OCI-LY7 (cell line): Measurements from ENCODE around the gene GNA12. TPM values are rescaled to one million over a fixed set of nuclear protein-coding genes. Genes with fewer than 3 reads are reported as not detected.
"Not testable (repeated sequence)": the region's sequence is repeated elsewhere in the genome, so short reads cannot be mapped to it uniquely, and the experiment has no call there.

Experiments
- BruUV-seq: library from RNA; stranded (reverse); fragments of 400-500 nt; replicated peaks from 2 replicates; lab custom pipeline; 2021; lab: Mats Ljungman, UMichigan
- CTCF ChIA-PET: fragments of 300-600 bp; sonication (Branson Sonifier 250); formaldehyde crosslinking; loops from one replicate; lab custom pipeline; 2022; ENCODE audit warnings: antibody characterized with exemption; ENCODE audit not compliant: unreplicated experiment; lab: Charles Lee
- POLR2A ChIA-PET: fragments of 300-600 bp; sonication (Branson Sonifier 250); formaldehyde crosslinking; loops from one replicate; lab custom pipeline; 2022; ENCODE audit warnings: antibody characterized with exemption; lab: Charles Lee
- DNase-seq: peaks from one replicate; pipeline ENCODE4 v3.0.0-alpha.2; 2015; ENCODE audit warnings: low spot score
- H2AFZ ChIP-seq: fragments of 200-600 bp; sonication (generic), shearing (Covaris generic); 2 replicates; pipeline ENCODE4 v1.6.1; 2014; ENCODE audit warnings: mild to moderate bottlenecking, antibody characterized with exemption, low read length, moderate library complexity
- H3K27ac ChIP-seq: fragments of 200-600 bp; sonication (generic); 2 replicates; pipeline ENCODE4 v1.5.1; 2014; ENCODE audit warnings: mixed run types, low read depth, mild to moderate bottlenecking, moderate library complexity, low read length, inconsistent platforms; ENCODE audit not compliant: poor library complexity, severe bottlenecking
- H3K36me3 ChIP-seq: fragments of 200-600 bp; sonication (generic); 2 replicates; pipeline ENCODE4 v1.6.1; 2014; ENCODE audit warnings: mild to moderate bottlenecking, antibody characterized with exemption, low read length, moderate library complexity, mixed read lengths; ENCODE audit not compliant: insufficient read depth
- H3K4me1 ChIP-seq: fragments of 200-600 bp; sonication (generic); 2 replicates; pipeline ENCODE4 v1.5.1; 2014; ENCODE audit warnings: mild to moderate bottlenecking, low read length; ENCODE audit not compliant: insufficient read depth, poor library complexity, severe bottlenecking
- H3K4me2 ChIP-seq: fragments of 200-600 bp; sonication (generic); 2 replicates; pipeline ENCODE4 v1.6.1; 2014; ENCODE audit warnings: mild to moderate bottlenecking, low read length
- H3K4me3 ChIP-seq: fragments of 200-600 bp; sonication (generic); 2 replicates; pipeline ENCODE4 v1.5.1; 2014; ENCODE audit warnings: mild to moderate bottlenecking, low read depth, low read length; ENCODE audit not compliant: poor library complexity, severe bottlenecking
- H3K79me2 ChIP-seq: fragments of 200-600 bp; sonication (generic); 2 replicates; pipeline ENCODE4 v1.6.1; 2016; ENCODE audit warnings: low read depth, mild to moderate bottlenecking, low read length, moderate library complexity, mixed read lengths; ENCODE audit not compliant: insufficient read depth
- H3K9me2 ChIP-seq: fragments of 200-600 bp; sonication (generic); 2 replicates; pipeline ENCODE4 v1.6.1; 2016; ENCODE audit warnings: mild to moderate bottlenecking, low read length, mixed read lengths; ENCODE audit not compliant: insufficient read depth
- H3K9me3 ChIP-seq: fragments of 200-600 bp; sonication (generic); 2 replicates; pipeline ENCODE4 v1.6.1; 2014; ENCODE audit warnings: mild to moderate bottlenecking, mixed run types, low read length, mixed read lengths
- H4K20me1 ChIP-seq: fragments of 200-600 bp; sonication (generic); 2 replicates; pipeline ENCODE4 v1.6.1; 2014; ENCODE audit warnings: mild to moderate bottlenecking, antibody characterized with exemption, low read length, moderate library complexity, mixed read lengths; ENCODE audit not compliant: insufficient read depth
- CTCF ChIP-seq: fragments of 200-600 bp; sonication (generic); conservative IDR thresholded peaks from 2 replicates; pipeline ENCODE4 v1.5.1; 2014; ENCODE audit warnings: mild to moderate bottlenecking, antibody characterized with exemption, low read length, moderate library complexity, mixed read lengths
- EZH2phosphoT487 ChIP-seq: fragments of 200-600 bp; sonication (generic); IDR thresholded peaks from 2 replicates; pipeline ENCODE4 v1.6.1; 2018; ENCODE audit warnings: low read depth, borderline replicate concordance, mild to moderate bottlenecking, mixed run types, antibody characterized with exemption, low read length, moderate library complexity, mixed read lengths
- intact Hi-C: fragments of 100-400 bp; cut with micrococcal nuclease; formaldehyde crosslinking; loops from one replicate; pipeline ENCODE4 v1.10.0; 2022; ENCODE audit not compliant: unreplicated experiment
- total RNA-seq, 2 experiments: library from RNA; depleted of rRNA in 1 of 2; stranded (reverse); fragments of >200 nt in 1 of 2; shearing (Covaris generic) in 1 of 2; gene quantifications; 2 replicates each; pipeline ENCODE4 v1.2.3, GENCODE V29; 2014 to 2022

The GNA12 gene
- total RNA-seq, 2 experiments from 2014 or later: 10.3 to 35.9 TPM

GRCh38 chr7:2680256-2680655 lies 163.9 kb downstream of the GNA12 start:
- Histone ChIP-seq H4K20me1 (no peaks in the 10 kb centered on the region), H3K4me1 (no peaks in the 10 kb centered on the region), H3K4me3 (no peak overlapping the region), H3K36me3 (no peaks in the 10 kb centered on the region), H3K4me2 (no peak overlapping the region), H3K79me2 (no peaks in the 10 kb centered on the region), H3K9me2 (no peaks in the 10 kb centered on the region), H2AFZ (no peak overlapping the region), H3K9me3 (no peaks in the 10 kb centered on the region), H3K27ac (no peak overlapping the region)
- intact Hi-C loops: loop anchor here (2.0 kb wide), 1 partner anchor 71 kb away; no protein-coding TSS in a partner anchor
- TF ChIP-seq CTCF (no peak), EZH2phosphoT487 (no peak)
- BruUV-seq: no TSS peak
- no peak for DNase-seq
- ChIA-PET POLR2A (interaction anchor here (1.0 kb wide), 1 partner anchor 30 kb away, joined by 4 read pairs; no protein-coding TSS in a partner anchor), CTCF (no interaction called here)

GRCh38 chr7:2679135-2680127 lies 164.7 kb downstream of the GNA12 start:
- DNase-seq, BruUV-seq, H3K79me2 ChIP-seq, H3K9me3 ChIP-seq, H3K4me1 ChIP-seq, H3K4me2 ChIP-seq, H2AFZ ChIP-seq, H3K9me2 ChIP-seq, H3K27ac ChIP-seq, H3K36me3 ChIP-seq, H4K20me1 ChIP-seq, H3K4me3 ChIP-seq, CTCF ChIA-PET: not testable (repeated sequence)
- intact Hi-C loops: loop anchor here (2.0 kb wide), 1 partner anchor 71 kb away; no protein-coding TSS in a partner anchor
- POLR2A ChIA-PET: interaction anchor here (0.6 kb wide), 1 partner anchor 127 kb away, joined by 3 read pairs; no protein-coding TSS in a partner anchor

- H4K20me1 ChIP-seq, H3K36me3 ChIP-seq, H2AFZ ChIP-seq, H3K4me2 ChIP-seq, H3K9me2 ChIP-seq, H3K4me3 ChIP-seq, H3K27ac ChIP-seq, DNase-seq, BruUV-seq, H3K79me2 ChIP-seq, intact Hi-C loops, H3K4me1 ChIP-seq, H3K9me3 ChIP-seq, CTCF ChIA-PET: not testable (repeated sequence)
- POLR2A ChIA-PET: interaction anchor here (0.6 kb wide), 1 partner anchor 126 kb away, joined by 3 read pairs; no protein-coding TSS in a partner anchor
These were observed 165.7 kb downstream of the GNA12 start for GRCh38 chr7:2678454-2678853.

Other genes starting within 250 kb of the GNA12 start
- gene TTYH3, start 212.3 kb downstream of the GNA12 start, total RNA-seq (2014; rRNA removed; shearing (Covaris generic)): 17.9 and 23.8 TPM in 2 replicates
- 54.8 and 63.6 TPM in 2 replicates for gene TTYH3, start 212.3 kb downstream of the GNA12 start, total RNA-seq (2022)
- 1.4 and 1.7 TPM in 2 replicates for gene AMZ1, start 156.1 kb downstream of the GNA12 start, total RNA-seq (2014; rRNA removed; shearing (Covaris generic))
- 2.7 and 2.9 TPM in 2 replicates for gene AMZ1, start 156.1 kb downstream of the GNA12 start, total RNA-seq (2022)
- 32.5 and 33.8 TPM in 2 replicates for gene CARD11, start 199.6 kb upstream of the GNA12 start, total RNA-seq (2014; rRNA removed; shearing (Covaris generic))
- gene CARD11, start 199.6 kb upstream of the GNA12 start, total RNA-seq (2022): 62.8 and 63.5 TPM in 2 replicates